GM18867 (cell line): ENCODE data around the gene EIF4A3.

Source experiments
- ATAC-seq: cut with Tn5 transposase; IDR thresholded peaks from one replicate; pipeline ENCODE4 v1.9.1; 2021; ENCODE audit warnings: mild to moderate bottlenecking, moderate library complexity; ENCODE audit not compliant: unreplicated experiment

Gene EIF4A3

DNA sequence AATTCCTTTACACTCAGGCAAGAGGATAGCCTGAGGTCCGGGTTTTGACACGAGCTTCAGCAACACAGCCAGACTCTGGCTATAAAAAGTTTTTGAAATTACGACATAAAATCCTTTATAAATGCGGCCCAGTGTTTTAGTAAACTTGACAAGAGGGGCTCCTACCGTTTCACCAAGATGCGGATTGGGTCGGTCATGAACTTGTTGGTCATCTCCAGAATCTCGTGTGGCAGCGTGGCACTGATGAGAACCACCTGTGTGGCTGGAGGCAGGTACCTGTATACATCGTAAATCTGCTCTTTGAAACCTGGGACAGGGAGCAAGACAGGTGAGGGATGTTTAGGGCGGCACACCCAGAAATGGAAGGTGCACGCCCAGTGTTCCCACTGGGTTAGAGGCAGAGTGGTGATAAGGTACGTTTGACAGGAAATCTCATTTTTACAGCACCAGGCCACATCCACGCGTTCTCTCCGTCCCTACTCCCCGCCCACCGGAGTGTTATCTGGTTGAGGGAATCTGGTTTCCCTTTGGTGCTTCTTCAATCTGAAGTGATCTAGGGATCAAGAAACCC, 8.0 kb downstream of the EIF4A3 start:
- ATAC-seq: no peak

DNA sequence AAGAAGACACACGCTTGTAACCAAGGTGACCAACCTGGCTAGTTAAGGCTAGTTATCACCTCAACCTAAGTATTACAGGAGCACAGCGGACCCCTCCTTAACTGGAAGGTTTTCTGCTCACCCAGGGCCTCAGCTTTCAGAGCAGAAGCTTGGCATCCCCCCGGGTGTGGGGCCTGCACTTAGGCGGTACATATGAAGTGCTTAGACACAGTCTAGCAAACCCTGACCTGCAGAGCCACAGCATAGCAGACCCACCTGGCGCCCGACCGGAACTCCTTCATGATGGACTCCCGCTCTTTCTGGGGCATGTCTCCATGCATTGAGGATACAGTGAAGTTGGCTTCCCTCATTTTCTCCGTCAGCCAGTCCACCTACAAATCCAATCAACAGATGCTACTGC, 9.8 kb downstream of the EIF4A3 start:
- no peak for ATAC-seq

DNA sequence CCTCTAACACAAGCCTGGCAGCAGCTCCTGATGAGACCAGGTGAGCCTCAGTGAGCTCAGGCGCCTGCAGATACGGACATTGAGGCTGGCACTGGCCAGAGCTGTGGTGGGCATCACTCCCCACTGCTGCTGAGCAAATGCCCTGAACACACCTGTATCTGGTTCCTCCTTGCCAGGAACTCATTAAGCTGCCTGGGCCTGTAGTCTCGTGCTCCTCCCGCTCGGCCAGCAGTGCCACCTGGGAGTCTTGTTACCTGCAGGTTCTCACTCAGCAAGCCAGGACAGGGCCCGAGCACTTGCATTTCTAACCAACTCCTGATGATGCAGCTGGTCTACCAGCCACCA, 13.3 kb downstream of the EIF4A3 start:
- no peak for ATAC-seq

DNA sequence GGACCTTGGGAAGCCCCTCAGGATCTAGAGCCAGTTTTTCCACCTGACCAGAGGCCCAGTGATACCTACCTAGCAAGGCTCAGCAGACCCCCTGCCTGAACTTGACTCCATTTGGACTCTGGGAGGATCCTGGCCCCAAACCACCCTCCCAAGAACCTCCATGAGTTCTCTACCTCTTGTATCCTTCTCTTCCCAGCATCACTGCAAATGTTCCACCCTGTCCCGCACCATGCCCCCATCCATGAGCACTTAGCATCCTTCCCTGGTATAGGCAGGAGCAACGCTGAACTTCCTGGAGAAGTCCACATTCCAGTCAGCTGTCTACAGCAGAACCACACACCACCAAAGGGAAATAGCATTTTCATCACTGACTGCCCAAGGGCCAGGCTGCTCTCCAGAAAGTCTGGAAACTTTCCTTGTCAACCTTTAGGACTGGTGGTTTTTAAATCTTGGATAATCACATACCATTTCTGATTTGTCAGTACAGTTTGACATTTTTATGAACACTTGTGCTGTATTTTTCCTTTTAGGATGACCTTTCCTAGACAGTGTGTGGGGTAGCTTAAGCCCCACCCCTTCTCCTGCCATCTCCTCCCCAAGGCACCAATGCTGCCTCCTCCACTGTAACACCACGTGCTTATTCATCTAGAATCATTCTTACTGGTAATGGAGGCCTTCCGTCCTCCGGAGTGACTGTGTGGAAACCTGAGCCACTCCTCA, 13.9 kb downstream of the EIF4A3 start:
- no peak for ATAC-seq

DNA sequence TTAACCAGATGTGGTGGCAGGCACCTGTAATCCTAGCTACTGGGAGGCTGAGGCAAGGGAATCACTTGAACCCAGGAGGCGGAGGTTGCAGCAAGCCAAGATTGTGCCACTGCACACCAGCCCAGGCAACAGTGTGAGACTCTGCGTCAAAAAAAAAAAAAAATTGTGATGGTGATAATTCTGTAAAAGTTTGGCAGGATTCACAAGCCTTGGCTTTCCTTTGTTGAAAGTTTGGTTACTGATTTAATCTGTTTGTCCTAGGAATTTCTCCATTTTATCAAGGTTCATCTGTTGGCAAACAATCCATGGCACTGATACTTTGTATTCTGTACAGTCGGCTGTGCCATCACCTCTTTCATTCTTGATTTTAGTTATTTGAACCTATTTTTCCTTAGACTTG, 15.9 kb downstream of the EIF4A3 start:
- no peak for ATAC-seq

DNA sequence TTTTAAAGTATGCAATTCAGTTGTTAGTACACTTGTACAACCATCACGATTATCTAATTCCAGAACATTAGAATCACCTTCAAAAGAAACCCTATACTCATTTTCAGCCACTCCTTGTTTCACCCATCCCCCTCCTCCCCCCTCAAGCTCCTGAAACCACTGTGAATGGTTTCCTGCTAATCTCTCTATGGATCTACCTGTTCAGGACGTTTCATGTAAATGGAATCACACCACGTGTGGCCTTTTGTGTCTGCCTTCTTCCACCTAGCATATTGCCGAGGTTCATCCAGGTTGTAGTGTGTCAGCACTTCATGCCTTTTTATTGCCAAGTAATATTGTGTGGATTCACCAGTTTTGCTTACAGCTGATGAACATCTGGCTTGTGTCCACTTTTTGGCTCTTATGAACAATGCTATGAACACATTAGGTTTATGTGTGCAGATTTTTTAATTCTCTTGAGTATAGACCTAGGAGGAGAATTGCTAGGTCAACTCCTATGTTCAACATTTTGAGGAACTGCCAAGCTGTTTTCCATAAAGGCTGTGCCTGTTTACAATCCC, 17.8 kb downstream of the EIF4A3 start:
- no peak for ATAC-seq

DNA sequence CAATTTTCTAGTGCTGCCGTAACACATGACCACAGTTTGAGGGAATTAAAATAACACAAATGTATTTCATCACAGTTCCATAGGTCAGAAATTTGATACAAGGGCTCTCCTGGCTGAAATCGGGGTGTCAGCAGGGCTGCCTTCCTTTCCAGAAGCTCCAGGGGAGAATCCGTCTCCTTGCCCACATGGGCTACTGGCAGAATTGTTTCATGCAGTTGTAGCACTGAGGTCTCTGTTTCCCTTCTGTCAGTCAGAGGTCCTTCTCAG, 20.5 kb downstream of the EIF4A3 start:
- ATAC-seq: no peak

DNA sequence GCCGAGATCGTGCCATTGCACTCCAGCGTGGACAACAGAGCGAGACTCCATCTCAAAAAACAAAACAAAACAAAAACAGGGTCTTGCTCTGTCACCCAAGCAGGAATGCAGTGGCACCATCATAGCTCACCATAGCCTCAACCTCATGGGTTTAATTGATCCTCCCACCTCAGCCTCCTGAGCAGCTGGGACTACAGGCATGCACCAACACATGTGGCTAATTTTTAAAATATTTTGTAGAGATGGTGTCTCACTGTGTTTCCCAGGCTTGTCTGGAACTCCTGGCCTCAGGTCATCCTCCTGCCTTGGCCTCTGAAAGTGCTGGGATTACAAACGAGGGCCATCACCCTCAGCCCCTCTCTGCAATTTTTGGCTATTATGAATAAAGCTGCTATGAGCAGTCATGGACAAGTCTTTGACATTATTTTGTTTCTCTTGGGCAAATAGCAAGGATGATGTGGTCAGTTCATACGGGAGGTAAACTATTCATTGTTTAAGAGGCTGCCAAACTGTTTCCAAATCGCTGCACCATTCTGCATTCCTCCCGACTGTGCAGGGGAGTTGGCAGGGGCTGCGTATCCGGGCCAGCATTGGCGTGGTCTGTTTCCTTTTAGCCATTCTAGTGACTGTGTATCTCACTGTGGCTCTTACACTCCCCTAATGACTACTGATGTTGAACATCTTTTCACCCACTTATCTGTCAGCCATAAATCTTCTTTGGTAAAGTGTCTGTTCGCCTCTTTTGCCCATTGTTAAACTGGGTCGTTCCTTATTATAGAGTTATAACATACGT, 21.1 kb downstream of the EIF4A3 start:
- no peak for ATAC-seq

DNA sequence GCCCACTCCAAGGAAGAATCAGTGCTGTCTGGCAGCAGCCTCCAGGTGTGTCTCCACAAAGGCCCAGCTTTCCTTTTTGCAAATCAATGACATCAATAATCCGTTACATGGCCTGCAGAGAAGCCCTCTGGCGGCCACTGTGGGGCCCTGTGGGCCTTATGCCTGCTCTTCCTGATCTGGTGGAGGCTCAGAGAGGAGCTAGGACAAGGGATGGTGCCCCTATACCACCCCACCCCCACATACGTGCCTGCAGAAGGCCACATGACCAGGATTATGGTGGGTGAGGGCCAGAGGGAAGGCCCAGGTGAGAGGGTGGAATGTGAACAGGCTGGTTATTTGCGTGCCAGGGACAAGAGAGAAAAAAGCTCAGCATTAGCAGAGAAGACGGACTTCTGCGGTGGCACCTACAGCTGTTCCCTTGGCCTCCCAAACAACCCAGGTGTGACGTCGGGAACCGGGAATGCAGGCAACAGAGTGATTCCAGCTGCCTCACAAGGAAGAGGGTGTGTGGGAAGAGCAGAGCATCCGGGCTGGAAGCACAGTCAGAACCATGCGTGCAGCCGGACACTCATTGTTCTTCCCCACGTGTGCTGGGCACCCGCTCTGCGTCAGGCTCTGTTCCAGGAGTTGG, 22.5 kb downstream of the EIF4A3 start:
- no peak for ATAC-seq

DNA sequence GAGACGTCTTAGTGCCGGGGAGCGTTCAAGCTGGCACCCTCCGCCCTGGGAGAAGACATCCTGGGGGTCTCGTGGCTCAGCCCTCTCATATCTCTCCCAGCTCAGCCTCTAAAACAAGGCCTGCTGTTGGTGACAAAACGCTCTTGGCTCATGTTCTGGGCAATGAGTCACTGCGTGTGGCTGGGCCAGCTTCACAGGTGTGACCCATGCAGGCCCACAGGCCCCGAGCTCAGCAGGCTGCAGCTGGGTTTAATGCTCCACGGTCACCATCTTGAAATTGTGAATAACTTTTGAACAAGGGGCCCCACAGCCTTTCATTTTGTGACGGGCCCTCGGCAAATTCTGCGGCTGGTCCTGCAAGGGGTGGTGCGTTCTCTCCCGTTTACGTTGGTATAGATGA, 23.1 kb downstream of the EIF4A3 start:
- ATAC-seq: no peak

DNA sequence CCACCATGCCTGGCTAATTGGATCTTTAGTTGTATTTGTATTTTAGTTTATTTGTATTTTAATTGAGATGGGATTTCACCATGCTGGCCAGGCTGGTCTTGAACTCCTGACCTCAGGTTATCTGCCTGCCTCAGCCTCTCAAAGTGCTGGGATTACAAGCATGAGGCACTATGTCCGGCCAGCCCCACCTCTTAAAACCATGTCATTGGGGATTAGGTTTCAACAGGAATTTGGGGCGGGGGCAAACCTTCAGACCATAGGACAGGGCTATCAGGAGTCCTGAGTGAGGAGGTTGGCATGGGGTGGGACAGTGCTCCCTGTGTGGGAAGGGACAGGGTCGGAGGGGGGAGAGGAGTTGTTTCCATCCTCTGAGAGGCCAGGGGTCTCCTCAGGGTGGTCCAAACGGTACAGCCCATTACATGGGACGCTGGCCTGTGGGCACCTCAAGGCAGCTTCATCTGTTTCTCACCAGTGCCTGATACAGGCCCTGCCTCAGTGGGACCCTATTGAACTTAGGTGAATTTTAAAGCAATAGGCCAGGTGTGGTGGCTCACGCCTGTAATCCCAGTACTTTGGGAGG, 23.9 kb downstream of the EIF4A3 start:
- no peak for ATAC-seq

DNA sequence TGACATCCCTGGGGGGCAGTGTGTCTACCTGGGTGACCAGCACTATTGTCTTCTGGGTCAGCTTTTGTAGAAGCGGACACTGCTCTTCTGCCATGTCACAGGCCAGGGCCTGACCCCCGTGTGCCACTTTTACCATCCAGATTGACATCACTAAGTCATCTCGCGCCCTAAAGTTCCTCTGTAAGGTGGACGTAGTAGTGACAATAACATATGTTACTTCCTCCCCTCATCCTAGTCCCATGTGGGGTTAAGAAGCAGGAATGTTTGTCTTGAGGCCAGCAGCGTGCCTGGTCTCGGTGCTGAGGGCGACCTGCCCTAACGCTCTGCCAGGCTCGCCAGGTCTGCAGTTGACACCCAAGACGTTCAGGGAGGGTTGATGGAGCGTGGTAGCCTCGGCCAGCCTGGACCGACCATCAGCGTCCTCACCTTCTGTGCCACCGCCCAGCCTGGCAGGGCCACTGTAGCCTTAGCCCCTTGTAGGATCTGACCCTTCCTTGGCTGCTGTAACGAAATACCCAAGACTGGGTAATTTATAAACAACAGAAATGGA, 24.8 kb downstream of the EIF4A3 start:
- ATAC-seq: no peak

DNA sequence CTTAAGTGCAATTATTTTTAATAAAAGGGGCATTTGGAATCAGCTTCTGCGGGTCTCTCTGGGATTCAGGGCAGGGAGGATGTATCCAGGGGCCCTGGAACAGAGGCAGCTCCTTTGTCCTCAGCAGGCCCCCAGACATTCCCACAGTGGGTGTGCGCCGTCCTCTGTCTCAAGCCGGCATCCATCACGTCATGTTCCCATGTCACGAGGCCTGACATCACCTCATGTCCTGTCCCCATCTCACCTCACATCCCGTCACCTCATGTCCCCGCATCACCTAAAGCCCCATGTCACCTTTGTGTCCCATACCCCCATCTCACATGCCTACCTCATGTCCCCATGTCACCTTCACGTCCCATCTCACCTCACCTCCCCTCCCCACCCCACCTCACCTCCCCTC, 27.1 kb downstream of the EIF4A3 start:
- ATAC-seq: no peak

DNA sequence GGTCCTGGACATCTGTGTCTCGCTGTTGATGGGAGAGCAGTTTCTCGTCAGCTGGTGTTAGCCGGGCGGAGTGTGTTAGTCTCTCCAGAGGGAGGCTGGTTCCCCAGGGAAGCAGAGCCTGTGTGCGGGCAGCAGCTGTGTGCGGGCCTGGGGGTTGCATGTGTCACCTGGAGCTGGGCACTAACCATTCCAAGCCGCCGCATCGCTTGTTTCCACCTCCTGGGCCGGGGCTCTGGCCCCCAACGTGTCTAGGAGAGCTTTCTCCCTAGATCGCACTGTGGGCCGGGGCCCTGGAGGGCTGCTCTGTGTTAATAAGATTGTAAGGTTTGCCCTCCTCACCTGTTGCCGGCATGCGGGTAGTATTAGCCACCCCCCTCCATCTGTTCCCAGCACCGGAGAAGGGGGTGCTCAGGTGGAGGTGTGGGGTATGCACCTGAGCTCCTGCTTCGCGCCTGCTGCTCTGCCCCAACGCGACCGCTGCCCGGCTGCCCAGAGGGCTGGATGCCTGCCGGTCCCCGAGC, 27.6 kb downstream of the EIF4A3 start:
- ATAC-seq: no peak

DNA sequence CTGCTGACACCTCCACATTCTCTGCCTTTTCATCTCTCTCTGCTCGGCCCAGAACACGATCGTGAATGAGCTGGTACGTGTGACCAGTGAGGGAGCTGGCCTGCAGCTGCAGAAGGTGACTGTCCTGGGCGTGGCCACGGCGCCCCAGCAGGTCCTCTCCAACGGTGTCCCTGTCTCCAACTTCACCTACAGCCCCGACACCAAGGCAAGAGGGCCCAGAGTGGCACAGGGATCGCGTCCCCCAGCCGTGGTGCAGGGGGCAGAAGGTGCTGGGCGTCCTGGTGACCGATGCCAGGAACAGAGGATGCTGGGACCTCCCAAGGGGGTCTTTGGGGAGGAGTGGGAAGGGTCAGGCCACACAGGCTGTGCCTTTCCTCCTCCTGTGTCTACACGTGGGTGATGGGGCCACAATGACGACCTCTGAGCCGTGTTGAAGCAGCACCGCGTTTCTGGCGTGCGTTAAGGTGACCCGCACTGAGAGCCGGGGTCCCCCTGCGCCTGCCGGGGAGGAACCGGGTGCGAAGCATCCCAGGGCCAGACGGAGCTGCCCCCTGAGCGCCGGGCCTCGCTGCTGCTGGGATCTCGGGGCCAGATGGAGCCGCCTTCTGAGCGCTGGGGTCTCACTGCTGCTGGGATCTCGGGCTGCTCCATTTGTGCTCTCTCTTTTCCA, 28.2 kb downstream of the EIF4A3 start:
- no peak for ATAC-seq

DNA sequence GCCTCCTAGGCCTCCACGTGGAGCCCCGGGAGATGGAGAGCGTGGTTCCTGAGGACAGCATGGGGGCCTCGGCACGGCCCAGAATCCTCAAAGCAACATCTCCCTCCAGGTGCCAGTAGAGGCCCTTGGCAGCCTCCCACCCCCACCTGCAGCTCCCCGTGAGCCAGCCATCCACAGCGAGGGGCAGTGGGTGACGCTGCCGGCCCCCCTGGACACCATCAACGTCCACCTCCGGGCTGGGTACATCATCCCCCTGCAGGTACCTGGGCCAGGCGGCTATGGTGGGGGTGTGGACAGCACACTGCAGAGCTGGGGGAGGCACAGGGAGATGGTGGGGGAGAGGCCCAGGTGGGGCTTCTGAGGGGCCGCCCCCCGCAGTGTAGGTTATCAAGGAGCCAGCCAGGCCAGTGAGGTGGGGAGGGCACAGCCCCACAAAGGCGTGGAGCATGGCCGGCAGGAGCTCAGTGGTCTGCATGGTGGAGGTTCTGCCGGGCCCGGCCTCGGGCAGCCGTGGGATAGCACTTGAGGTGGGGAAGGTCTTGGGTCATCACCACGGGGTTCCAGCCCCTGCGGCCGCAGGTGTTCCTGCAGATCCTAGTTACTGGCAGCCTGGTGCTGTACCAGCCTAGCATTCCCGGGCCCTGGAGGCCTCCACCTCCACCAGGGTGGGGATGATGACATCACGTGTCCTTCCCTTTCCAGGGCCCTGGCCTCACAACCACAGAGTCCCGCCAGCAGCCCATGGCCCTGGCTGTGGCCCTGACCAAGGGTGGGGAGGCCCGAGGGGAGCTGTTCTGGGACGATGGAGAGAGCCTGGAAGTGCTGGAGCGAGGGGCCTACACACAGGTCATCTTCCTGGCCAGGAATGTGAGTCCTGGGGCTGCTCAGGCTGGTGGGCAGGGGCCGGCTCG, 29.2 kb downstream of the EIF4A3 start:
- no peak for ATAC-seq

DNA sequence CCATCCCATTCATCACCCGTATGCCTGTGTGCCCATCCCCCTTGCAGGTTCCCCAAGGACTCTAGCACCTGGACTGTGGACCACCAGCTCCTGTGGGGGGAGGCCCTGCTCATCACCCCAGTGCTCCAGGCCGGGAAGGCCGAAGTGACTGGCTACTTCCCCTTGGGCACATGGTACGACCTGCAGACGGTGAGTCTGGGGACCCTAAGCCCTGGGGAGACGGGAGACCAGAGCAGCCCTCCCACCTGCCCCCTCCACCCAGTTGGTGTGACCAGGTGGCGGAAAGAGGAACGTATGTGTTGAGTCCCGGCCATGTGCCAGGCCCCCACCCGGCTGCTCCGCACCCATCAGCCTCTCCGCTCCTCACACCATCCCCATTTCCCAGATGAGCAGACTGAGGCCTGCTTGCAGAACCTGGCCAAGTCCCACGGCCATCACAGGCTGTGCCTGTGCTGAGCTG, 30.0 kb downstream of the EIF4A3 start:
- no peak for ATAC-seq

DNA sequence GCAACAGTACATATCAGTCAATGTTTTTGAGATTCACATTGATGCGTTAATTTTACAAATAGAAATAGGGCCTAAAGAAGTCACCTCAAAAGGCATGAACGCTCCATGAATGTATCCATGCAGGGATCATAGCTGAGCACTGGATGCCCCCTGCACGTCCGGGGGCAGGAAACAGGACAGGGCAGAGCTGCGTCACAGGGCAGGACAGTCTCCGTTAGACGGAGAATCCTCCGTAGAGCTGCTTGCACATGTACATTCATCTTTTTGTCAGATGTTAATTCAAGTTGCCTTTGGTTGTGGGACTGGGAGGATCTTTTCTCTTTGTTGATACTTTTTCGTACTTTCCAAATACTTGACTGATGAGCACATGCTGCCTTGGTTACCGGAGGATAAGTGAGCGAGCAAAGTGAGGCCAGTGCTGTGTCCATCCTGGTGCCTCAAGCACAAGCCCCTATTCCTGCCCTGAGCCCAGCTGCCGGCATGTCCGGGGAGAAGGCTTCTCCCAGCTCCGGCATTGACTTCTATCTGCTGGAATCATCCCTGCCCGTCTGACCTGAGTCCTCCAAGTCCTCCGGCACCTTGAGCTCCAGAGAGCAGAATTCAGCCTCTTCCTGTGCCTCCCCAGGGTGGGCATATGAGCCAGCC, 30.5 kb downstream of the EIF4A3 start:
- ATAC-seq: no peak

DNA sequence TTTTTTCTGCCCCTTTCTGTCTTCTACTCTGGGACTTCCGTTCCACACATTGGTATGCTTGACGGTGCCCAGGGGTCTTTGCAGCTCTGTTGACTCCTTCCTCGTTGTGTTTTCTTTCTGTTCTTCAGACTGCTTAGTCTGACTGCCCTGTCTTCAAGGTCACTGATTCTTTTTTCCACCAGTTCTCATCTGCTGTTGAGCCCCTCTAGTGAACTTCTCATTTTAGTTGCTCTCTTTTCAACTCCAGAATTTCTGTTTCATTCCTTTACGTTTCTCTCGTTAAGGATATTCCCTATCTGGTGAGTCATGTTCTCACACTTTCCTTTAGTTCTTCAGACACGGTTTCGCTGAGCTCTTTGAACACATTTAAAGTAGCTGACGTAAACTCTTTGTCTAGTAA, 31.8 kb downstream of the EIF4A3 start:
- ATAC-seq: no peak
